Endodermal cell (in vitro differentiated cells): Measurements from ENCODE around the gene CRABP2. TPM values are rescaled to one million over a fixed set of nuclear protein-coding genes. Genes with fewer than 3 reads are reported as not detected.
A peak's percentile ranks its signal among the peaks of the same experiment; 100 is the strongest.

Experiments
- DNase-seq: peaks from one replicate; pipeline ENCODE4 v3.0.0-alpha.2; 2017
- H3K27ac ChIP-seq: 2 replicates; pipeline ENCODE4 v1.5.1; 2013; ENCODE audit warnings: mild to moderate bottlenecking, low read depth, low read length, moderate library complexity
- H3K27me3 ChIP-seq: 2 replicates; pipeline ENCODE4 v1.6.1; 2013; ENCODE audit warnings: mild to moderate bottlenecking, low read length, moderate library complexity; ENCODE audit not compliant: insufficient read depth, control insufficient read depth, poor library complexity, severe bottlenecking
- H3K36me3 ChIP-seq: 2 replicates; pipeline ENCODE4 v1.7.0; 2013; ENCODE audit warnings: mild to moderate bottlenecking, low read length, moderate library complexity; ENCODE audit not compliant: control insufficient read depth, insufficient read depth
- H3K4me1 ChIP-seq: one replicate; pipeline ENCODE4 v1.7.0; 2013; ENCODE audit warnings: low read length; ENCODE audit not compliant: control insufficient read depth, insufficient read depth
- H3K4me3 ChIP-seq: 2 replicates; pipeline ENCODE4 v1.5.1; 2013; ENCODE audit warnings: mild to moderate bottlenecking, low read length, moderate library complexity
- H3K9ac ChIP-seq: 2 replicates; pipeline ENCODE4 v1.6.1; 2013; ENCODE audit warnings: mild to moderate bottlenecking, low read length, moderate library complexity; ENCODE audit not compliant: poor library complexity, severe bottlenecking; ENCODE audit errors: extremely low read depth
- H3K9me3 ChIP-seq: 2 replicates; pipeline ENCODE4 v1.6.1; 2013; ENCODE audit warnings: mild to moderate bottlenecking, low read length, moderate library complexity; ENCODE audit not compliant: control insufficient read depth
- H3K27ac Mint-ChIP-seq: 2 replicates; pipeline ENCODE4 v1.8.0; 2020; ENCODE audit warnings: mixed read lengths
- H3K27me3 Mint-ChIP-seq: 2 replicates; pipeline ENCODE4 v1.8.0; 2021; ENCODE audit warnings: mild to moderate bottlenecking, mixed read lengths; ENCODE audit not compliant: insufficient read depth
- H3K36me3 Mint-ChIP-seq: 2 replicates; pipeline ENCODE4 v1.8.0; 2020; ENCODE audit warnings: low read depth, mixed read lengths
- H3K4me1 Mint-ChIP-seq: 2 replicates; pipeline ENCODE4 v1.8.0; 2020; ENCODE audit warnings: mixed read lengths
- H3K4me3 Mint-ChIP-seq: 2 replicates; pipeline ENCODE4 v1.8.0; 2020; ENCODE audit warnings: mild to moderate bottlenecking, moderate library complexity, mixed read lengths
- H3K9me3 Mint-ChIP-seq: 2 replicates; pipeline ENCODE4 v1.8.0; 2020; ENCODE audit warnings: mild to moderate bottlenecking, mixed read lengths
- WGBS, 2 experiments: methylation state at CpG; one replicate each; pipeline versions ENCODE4 v1.1.5 to v1.1.7; 2013; ENCODE audit warnings: missing lambda C conversion rate in 2 of 2, mixed read lengths in 1 of 2; ENCODE audit not compliant: insufficient coverage in 1 of 2, insufficient read length in 1 of 2; 5-methylcytosine and 5-hydroxymethylcytosine counted together
- total RNA-seq, 2 donors: library from RNA; stranded (reverse); fragmentation: NEBNext Ultra II Directional in 1 of 2; extraction: Animal tissue kit (Norgen Biotek cat#: 25700) in 1 of 2; gene quantifications; 2 replicates in 1 of 2; 3 replicates in 1 of 2; pipeline ENCODE4 v1.2.1, GENCODE V29; 2021
- TF ChIP-seq, protein P1 (sequence below): fragments of 200-600 bp; sonication (generic); conservative IDR thresholded peaks from 2 replicates; pipeline ENCODE4 v1.5.0; 2021; ENCODE audit warnings: antibody characterized with exemption, mild to moderate bottlenecking

The CRABP2 gene
- total RNA-seq, 2 donors from 2014 or later, result 243 to 780 TPM

DNA sequence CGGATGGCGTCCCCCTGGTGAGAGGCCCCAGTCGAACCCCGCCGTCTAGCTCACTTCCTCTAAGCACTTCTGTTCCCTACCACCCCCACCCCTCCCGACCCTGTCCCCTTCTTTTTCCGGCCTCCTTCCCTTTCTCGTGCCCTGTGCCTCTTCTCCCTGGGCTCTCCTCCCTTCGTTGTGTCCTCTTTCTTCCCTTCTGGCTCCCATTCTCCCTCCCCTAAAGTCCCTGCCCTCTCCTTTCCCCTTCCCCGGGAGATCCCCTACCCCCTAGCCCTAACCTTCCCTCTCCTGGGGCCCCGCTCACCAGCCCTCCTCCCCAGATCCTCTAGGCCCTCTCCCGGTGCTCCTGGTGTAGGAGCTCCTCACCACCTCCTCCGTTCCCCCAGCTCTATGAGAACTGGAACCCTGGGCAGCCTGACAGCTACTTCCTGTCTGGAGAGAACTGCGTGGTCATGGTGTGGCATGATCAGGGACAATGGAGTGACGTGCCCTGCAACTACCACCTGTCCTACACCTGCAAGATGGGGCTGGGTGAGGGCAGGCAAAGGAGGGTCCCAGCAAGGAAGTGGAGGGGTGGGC is 47.6 kb downstream of the CRABP2 start:
- no peaks in the 10 kb centered on the region for H3K9me3 Mint-ChIP-seq

GRCh38 chr1:156656806-156657740 is 48.3 kb downstream of the CRABP2 start:
- DNase-seq, result peak; percentile 93
- TF ChIP-seq, protein P1, sequence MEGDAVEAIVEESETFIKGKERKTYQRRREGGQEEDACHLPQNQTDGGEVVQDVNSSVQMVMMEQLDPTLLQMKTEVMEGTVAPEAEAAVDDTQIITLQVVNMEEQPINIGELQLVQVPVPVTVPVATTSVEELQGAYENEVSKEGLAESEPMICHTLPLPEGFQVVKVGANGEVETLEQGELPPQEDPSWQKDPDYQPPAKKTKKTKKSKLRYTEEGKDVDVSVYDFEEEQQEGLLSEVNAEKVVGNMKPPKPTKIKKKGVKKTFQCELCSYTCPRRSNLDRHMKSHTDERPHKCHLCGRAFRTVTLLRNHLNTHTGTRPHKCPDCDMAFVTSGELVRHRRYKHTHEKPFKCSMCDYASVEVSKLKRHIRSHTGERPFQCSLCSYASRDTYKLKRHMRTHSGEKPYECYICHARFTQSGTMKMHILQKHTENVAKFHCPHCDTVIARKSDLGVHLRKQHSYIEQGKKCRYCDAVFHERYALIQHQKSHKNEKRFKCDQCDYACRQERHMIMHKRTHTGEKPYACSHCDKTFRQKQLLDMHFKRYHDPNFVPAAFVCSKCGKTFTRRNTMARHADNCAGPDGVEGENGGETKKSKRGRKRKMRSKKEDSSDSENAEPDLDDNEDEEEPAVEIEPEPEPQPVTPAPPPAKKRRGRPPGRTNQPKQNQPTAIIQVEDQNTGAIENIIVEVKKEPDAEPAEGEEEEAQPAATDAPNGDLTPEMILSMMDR, result peak; percentile 99
- Histone ChIP-seq H3K27me3 (peaks cover 74% of the 10 kb centered on the region), H3K4me3 (peak overlapping the region; percentile 62), H3K9ac (no peak overlapping the region), H3K27ac (no peak overlapping the region), H3K9me3 (no peaks in the 10 kb centered on the region), H3K36me3 (no peaks in the 10 kb centered on the region), H3K4me1 (peaks cover 10% of the 10 kb centered on the region)
- 15% methylated on average over 42 to 54 of the region's 54 CpGs for WGBS, 2 experiments
- Mint-ChIP-seq H3K4me1 (peaks cover 29% of the 10 kb centered on the region), H3K27me3 (peaks cover 77% of the 10 kb centered on the region), H3K9me3 (no peaks in the 10 kb centered on the region), H3K36me3 (no peaks in the 10 kb centered on the region), H3K4me3 (peak overlapping the region; percentile 42), H3K27ac (no peak overlapping the region)

More for the DNA sequence above, 47.6 kb downstream of the CRABP2 start:
- H3K27ac Mint-ChIP-seq, result no peak overlapping the region
- 29 to 40% methylated on average over 10 to 15 of the region's 15 CpGs for WGBS, 2 experiments
- DNase-seq, result peak; percentile 59
- H3K27me3 Mint-ChIP-seq, result peaks cover 69% of the 10 kb centered on the region
- Histone ChIP-seq H3K36me3 (no peaks in the 10 kb centered on the region), H3K9ac (no peak overlapping the region), H3K4me3 (no peak overlapping the region), H3K4me1 (peaks cover 11% of the 10 kb centered on the region), H3K27me3 (peaks cover 69% of the 10 kb centered on the region), H3K9me3 (no peaks in the 10 kb centered on the region), H3K27ac (no peak overlapping the region)
- peak overlapping the region; percentile 42 for H3K4me3 Mint-ChIP-seq
- H3K36me3 Mint-ChIP-seq, result no peaks in the 10 kb centered on the region
- TF ChIP-seq, protein P1, result no peak
- peaks cover 36% of the 10 kb centered on the region for H3K4me1 Mint-ChIP-seq

DNA sequence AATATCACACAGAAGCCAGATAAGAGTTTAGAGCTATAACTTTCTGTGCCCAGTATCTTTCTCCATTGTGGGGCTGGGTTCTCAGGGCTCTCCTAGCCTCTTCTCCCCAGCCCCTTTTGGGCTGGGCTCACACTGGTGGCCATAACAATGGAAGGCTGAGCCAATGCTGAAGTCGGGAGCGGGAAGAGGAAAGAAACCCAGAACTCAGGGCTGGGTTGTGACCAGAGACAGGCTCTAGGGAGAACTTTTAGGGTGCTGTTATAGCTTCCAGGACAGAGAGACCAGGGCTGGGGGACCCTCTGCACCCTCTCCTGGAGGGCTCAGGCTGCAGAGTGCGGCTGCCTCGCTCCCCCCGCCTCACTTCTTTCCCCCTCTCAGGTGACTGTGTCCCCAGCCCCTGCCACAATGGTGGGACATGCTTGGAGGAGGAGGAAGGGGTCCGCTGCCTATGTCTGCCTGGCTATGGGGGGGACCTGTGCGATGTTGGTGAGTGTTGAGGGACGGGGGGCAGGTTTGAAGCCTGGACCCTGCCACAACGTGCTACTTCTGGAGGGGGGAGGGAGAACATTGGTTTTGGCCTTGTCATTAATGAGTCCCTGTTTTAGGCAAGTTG is 49.4 kb downstream of the CRABP2 start:
- no peaks in the 10 kb centered on the region for H3K9me3 Mint-ChIP-seq
- Histone ChIP-seq H3K27me3 (peaks cover 84% of the 10 kb centered on the region), H3K4me3 (no peak overlapping the region), H3K36me3 (no peaks in the 10 kb centered on the region), H3K27ac (no peak overlapping the region), H3K9ac (no peak overlapping the region), H3K4me1 (peaks cover 7% of the 10 kb centered on the region), H3K9me3 (no peaks in the 10 kb centered on the region)
- DNase-seq, result no peak
- TF ChIP-seq, protein P1, result no peak
- peaks cover 87% of the 10 kb centered on the region for H3K27me3 Mint-ChIP-seq
- H3K4me1 Mint-ChIP-seq, result peaks cover 19% of the 10 kb centered on the region
- no peak overlapping the region for H3K4me3 Mint-ChIP-seq
- no peaks in the 10 kb centered on the region for H3K36me3 Mint-ChIP-seq
- 75% methylated on average over 9 of the region's 9 CpGs; no CpG with 5 or more reads in 1 of the 2 experiments for WGBS, 2 experiments
- H3K27ac Mint-ChIP-seq, result no peak overlapping the region
